GM15510 (cell line): ENCODE results near the gene DCP2.

Experiments used
- POLR2A ChIP-seq: IDR thresholded peaks from 3 replicates; pipeline ENCODE4 v1.6.1; 2011; ENCODE audit warnings: borderline replicate concordance; ENCODE audit not compliant: insufficient read length; ENCODE audit errors: extremely low read depth

The DCP2 gene

GRCh38 chr5:113044776-113045465 lies 68.3 kb downstream of the DCP2 start:
- TF ChIP-seq POLR2A: no peak

GRCh38 chr5:113047234-113047633 lies 70.6 kb downstream of the DCP2 start:
- no peak for TF ChIP-seq POLR2A

- no peak for TF ChIP-seq POLR2A
Observed at GRCh38 chr5:113047733-113048652, 71.4 kb downstream of the DCP2 start.

GRCh38 chr5:113048931-113049330 lies 72.3 kb downstream of the DCP2 start:
- no peak for TF ChIP-seq POLR2A

GRCh38 chr5:113050721-113051382 lies 74.3 kb downstream of the DCP2 start:
- no peak for TF ChIP-seq POLR2A

GRCh38 chr5:113052041-113052795 lies 75.6 kb downstream of the DCP2 start:
- no peak for TF ChIP-seq POLR2A

- no peak for TF ChIP-seq POLR2A
Observed at GRCh38 chr5:113053511-113053995, 77.0 kb downstream of the DCP2 start.

GRCh38 chr5:113054899-113055298 lies 78.3 kb downstream of the DCP2 start:
- TF ChIP-seq POLR2A: no peak

GRCh38 chr5:113056988-113057387 lies 80.4 kb downstream of the DCP2 start:
- TF ChIP-seq POLR2A: no peak

GRCh38 chr5:113057557-113057984 lies 81.0 kb downstream of the DCP2 start:
- no peak for TF ChIP-seq POLR2A

GRCh38 chr5:113058269-113058668 lies 81.7 kb downstream of the DCP2 start:
- no peak for TF ChIP-seq POLR2A

- TF ChIP-seq POLR2A: no peak
Observed at GRCh38 chr5:113058706-113059226, 82.2 kb downstream of the DCP2 start.

- no peak for TF ChIP-seq POLR2A
Observed at GRCh38 chr5:113059232-113060040, 82.8 kb downstream of the DCP2 start.
